Measurements from ENCODE around the gene PRDM16.

Gene PRDM16

GRCh38 chr1:3122311-3122710 is 53.3 kb downstream of the PRDM16 start:
- DNase-seq (ENCODE audit: low read depth in 2 of 2), result no peak

GRCh38 chr1:3124246-3124645 is 55.2 kb downstream of the PRDM16 start:
- DNase-seq (ENCODE audit: low read depth in 2 of 2), result no peak

GRCh38 chr1:3125078-3125477 is 56.1 kb downstream of the PRDM16 start:
- no peak for DNase-seq (ENCODE audit: low read depth in 2 of 2)

- DNase-seq (ENCODE audit: low read depth in 2 of 2), result no peak
These were observed 56.8 kb downstream of the PRDM16 start for GRCh38 chr1:3125546-3126368.

GRCh38 chr1:3126756-3127678 is 58.0 kb downstream of the PRDM16 start:
- no peak for DNase-seq (ENCODE audit: low read depth in 2 of 2)

- no peak for DNase-seq (ENCODE audit: low read depth in 2 of 2)
These were observed 58.7 kb downstream of the PRDM16 start for GRCh38 chr1:3127738-3128137.

GRCh38 chr1:3128431-3129132 is 59.6 kb downstream of the PRDM16 start:
- no peak for DNase-seq (ENCODE audit: low read depth in 2 of 2)

GRCh38 chr1:3129133-3129490 is 60.1 kb downstream of the PRDM16 start:
- DNase-seq (ENCODE audit: low read depth in 2 of 2), result no peak

GRCh38 chr1:3130268-3130667 is 61.3 kb downstream of the PRDM16 start:
- no peak for DNase-seq (ENCODE audit: low read depth in 2 of 2)

- no peak for DNase-seq (ENCODE audit: low read depth in 2 of 2)
These were observed 63.7 kb downstream of the PRDM16 start for GRCh38 chr1:3132660-3133059.

GRCh38 chr1:3133686-3134085 is 64.7 kb downstream of the PRDM16 start:
- DNase-seq (ENCODE audit: low read depth in 2 of 2), result no peak

GRCh38 chr1:3134381-3135072 is 65.5 kb downstream of the PRDM16 start:
- DNase-seq (ENCODE audit: low read depth in 2 of 2), result no peak

- no peak for DNase-seq (ENCODE audit: low read depth in 2 of 2)
These were observed 66.2 kb downstream of the PRDM16 start for GRCh38 chr1:3135073-3135702.

- no peak for DNase-seq (ENCODE audit: low read depth in 2 of 2)
These were observed 66.9 kb downstream of the PRDM16 start for GRCh38 chr1:3135744-3136455.

GRCh38 chr1:3136532-3136931 is 67.5 kb downstream of the PRDM16 start:
- no peak for DNase-seq (ENCODE audit: low read depth in 2 of 2)

- no peak for DNase-seq (ENCODE audit: low read depth in 2 of 2)
These were observed 68.4 kb downstream of the PRDM16 start for GRCh38 chr1:3137111-3138100.

GRCh38 chr1:3138623-3139151 is 69.7 kb downstream of the PRDM16 start:
- DNase-seq (ENCODE audit: low read depth in 2 of 2), result no peak

- DNase-seq (ENCODE audit: low read depth in 2 of 2), result no peak
These were observed 70.4 kb downstream of the PRDM16 start for GRCh38 chr1:3139451-3139852.

GRCh38 chr1:3139871-3140361 is 70.9 kb downstream of the PRDM16 start:
- no peak for DNase-seq (ENCODE audit: low read depth in 2 of 2)

All from stimulated activated CD4-positive, alpha-beta T cell treated with anti-CD3 and anti-CD28 coated beads, Interleukin-1b, Interleukin-23, amount 100 ng/mL, for 4 hours (primary cell).